GM12874 (cell line): ENCODE measurements around the gene RASEF.

Source experiments
- CTCF ChIP-seq: IDR thresholded peaks from 2 replicates; pipeline ENCODE4 v1.5.1; 2011; ENCODE audit warnings: low read depth, mild to moderate bottlenecking, control low read depth, low read length, moderate library complexity; ENCODE audit not compliant: insufficient read depth

RASEF gene

GRCh38 chr9:83065233-83065632 lies 2.3 kb upstream of the RASEF start:
- TF ChIP-seq CTCF = no peak

GRCh38 chr9:83061990-83062650 lies 822 bp downstream of the RASEF start:
- TF ChIP-seq CTCF = no peak

GRCh38 chr9:83061036-83061435 lies 1.9 kb downstream of the RASEF start:
- TF ChIP-seq CTCF = no peak

DNA sequence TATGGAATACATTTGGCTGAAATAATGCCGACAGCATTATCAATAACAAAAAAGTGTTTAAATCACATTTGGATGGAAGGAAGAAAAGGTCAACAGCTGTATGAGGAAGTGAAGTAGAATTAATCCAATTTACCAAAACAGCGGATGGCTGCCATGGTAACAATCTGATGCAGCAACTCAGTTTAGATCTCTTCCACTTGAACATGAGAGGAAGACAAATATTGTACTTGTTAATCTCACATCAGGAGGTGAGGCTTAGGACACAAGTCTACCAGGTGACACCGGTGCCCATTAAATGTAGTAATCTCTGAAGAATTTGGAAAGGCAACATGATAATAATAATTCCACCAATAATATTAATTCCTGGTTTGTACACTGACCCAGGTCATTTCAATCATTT lies 2.4 kb downstream of the RASEF start:
- no peak for TF ChIP-seq CTCF

DNA sequence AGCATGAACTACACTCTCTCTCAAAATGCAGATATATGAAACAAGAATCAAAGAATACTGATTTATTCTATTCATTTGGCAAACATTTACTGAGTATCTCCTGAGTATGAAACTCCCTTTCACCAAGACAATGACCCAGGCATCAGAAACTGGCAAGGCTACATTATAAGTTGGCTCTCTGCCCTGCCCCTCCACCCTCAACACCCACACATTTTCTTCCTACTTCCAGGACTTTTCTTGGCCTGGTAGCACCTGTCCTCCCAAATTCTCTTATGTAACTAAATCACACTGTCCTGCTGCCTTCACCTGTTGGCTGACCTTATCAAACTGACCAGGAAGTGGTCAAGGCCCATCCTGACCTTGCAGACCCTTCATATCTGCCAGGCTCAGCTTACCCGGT lies 3.5 kb downstream of the RASEF start:
- no peak for TF ChIP-seq CTCF

- TF ChIP-seq CTCF = no peak
Observed at GRCh38 chr9:83056911-83057310, 6.0 kb downstream of the RASEF start.

DNA sequence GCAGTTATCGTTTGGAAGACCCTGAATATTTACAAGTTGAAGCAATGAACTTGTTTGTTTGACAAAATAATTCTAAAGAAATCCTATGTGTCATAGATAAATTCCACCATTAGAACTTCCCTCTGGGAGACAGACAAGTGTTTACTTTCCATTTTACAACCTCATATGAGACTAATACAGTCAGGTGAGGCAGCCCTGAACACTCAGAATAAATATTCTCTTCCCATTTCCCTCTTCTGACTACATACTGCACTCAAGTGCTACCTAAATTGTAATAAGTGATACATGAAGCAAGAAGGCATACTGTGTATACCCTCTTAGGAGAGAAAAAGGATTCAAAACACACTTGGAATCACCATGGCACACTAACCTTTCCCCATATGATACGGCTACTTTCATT lies 6.8 kb downstream of the RASEF start:
- TF ChIP-seq CTCF = no peak
